Pons (tissue), 1 donor: ENCODE measurements around the gene EPHX1.
"Not testable (repeated sequence)": the region's sequence is repeated elsewhere in the genome, so short reads cannot be mapped to it uniquely, and the experiment has no call there.

Source experiments
- DNase-seq: peaks from one replicate; pipeline ENCODE4 v3.0.0-alpha.2; 2016; ENCODE audit warnings: low spot score

Gene EPHX1

DNA sequence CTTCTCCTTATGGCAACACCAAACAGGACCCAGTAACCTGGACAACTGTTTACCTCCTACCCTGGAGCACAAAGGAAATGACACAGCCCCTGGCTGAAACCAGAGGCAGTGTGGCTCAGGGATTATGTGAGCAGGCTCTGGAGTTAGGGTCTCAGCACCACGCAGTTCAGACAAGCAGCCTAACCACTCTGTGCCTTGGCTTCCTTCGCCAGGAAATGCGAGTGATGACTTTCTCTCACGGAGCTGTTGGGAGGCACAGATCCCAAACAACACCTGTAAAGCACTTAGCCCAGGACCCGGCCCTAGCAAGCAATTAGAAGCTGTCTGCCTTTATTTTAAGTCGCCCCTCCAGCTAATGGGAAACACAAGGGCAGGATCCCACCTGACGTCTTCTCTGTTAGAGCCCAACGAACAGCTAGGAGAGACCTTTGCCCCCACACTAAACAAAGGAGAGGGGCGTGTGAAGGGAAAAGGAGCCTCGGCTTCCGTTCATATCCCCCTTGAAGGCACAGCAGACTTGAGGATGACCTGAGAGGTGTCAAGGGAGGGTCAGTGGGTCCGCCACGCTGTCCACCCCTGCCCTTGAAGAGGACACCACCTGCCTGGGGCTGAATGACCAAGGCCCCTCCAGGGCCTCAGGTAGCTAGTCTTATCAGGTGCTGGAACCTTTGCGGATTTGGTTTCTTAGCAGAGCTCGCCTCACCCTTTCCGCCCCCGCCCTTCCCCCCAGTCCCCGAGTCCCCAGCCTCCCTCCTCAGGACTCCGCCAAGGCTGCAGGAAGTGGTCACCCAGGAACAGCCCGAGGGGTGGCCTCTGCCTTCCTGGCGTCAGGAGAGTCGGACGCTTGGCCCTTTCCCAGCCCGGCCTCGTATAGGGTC lies 71.4 kb downstream of the EPHX1 start:
- peak; percentile 34 for DNase-seq

- DNase-seq: peak; percentile 77
These were observed 72.2 kb downstream of the EPHX1 start, which contains the start of gene TMEM63A for GRCh38 chr1:225881959-225882693. Gene TMEM63A (minus strand): TSS chr1:225882380. CDS start chr1:225877580, 4,800 bp downstream.

- DNase-seq: no peak
These were observed 73.0 kb downstream of the EPHX1 start for GRCh38 chr1:225882694-225883615.

GRCh38 chr1:225883616-225884265 lies 73.8 kb downstream of the EPHX1 start:
- no peak for DNase-seq

DNA sequence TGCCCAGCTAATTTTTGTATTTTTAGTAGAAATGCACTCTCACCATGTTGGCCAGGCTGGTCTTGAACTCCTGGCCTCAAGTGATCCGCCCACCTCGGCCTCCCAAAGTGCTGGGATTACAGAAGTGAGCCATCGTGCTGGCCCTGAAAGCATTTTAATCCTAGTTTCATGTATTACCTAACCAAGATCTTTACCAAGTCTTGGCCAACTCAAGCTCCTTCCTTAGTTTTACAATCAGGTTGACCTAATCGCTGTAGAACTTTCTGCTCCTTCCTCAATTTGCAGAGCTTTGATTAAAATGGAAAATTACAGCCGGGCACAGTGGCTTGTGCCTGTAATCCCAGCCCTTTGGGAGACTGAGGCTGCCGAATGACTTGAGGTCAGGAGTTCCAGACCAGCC lies 75.4 kb downstream of the EPHX1 start:
- DNase-seq: no peak

DNA sequence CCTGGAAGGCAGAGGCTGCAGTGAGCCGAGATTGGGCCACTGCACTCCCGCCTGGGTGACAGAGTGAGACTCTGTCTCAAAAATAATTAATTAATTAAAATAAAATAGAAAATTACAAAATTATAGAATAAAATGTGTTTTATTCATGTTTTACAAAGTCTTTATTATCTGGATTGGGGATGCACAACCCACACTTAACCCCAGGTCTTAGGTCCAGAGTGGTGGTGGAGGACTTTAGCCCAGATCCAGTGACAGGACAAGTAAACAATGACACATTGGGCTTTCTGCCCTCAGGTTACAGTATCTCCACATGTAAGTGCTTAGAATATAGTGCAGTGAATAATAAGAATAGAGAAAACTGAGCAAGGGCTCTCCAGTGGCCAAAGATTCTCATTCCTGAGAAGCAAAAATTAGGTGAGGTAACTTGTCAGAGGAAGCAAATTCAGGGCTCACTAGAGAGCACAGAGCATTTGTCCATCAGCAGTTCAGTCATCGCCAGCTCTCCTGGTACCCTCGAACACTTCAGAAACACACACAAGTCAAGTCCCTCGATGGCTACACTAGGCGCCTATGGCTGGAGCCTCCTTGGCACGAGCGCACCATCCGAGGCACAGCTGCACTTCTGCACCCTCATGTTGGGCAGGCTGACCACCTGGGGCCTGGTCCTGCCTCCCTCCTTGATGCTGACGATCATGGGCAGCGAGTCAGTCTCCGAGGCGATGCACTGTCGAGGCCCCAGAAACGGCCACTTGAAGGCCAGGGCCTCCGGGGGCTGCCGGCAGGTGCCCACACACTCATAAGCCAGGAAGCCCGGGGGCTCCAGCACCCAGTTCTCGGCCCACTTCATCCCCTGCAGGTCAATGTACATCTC lies 76.5 kb downstream of the EPHX1 start:
- no peak for DNase-seq

DNA sequence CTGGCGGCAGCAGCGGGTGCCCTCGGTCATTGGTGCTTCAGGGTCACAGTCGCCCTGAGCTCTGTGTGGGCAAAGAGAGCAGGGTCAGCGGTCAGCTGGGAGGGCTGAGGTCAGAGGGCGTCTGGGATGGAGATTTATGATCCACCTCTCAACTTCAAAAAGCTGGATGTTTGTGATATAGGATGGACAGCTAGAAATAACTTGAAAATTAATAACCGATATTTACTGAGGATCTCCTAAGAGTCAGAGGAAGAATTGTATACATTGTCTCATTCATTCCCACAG lies 77.0 kb downstream of the EPHX1 start:
- no peak for DNase-seq

DNA sequence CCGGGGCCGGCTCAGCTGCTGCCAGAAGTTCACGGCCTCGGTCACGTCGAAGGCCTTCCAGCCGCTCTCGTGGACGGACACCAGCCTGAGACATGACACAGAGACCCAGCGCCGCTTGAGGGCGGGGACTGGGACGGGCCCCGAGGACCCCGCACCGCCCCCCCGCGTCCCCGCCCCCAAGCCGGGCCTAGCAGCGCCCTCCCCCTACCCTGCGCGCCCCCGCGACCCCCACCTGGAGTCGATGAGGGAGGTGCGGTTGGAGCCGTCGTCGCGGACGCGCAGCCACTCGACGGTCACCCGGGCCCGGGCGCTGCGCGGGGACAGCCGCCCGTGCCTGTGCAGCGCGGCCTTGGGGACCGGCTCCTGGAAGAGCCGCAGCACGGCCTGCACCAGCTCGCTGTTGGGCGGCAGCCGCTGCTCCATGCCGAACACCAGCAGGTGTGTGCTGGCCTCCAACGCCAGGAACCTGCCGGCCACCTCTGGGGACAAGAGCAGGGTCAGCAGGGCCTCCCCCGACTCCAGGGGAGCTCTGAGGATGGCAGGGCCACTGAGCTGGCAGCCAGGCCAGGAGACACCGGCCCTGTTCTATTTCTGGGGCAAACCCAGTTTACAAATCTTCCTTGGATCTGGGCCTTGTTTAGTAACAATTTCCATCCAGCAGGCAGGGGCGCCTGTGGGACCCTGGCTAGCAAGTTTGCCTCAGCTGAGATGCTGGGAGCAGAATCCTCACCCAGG lies 77.8 kb downstream of the EPHX1 start:
- DNase-seq: not testable (repeated sequence)

DNA sequence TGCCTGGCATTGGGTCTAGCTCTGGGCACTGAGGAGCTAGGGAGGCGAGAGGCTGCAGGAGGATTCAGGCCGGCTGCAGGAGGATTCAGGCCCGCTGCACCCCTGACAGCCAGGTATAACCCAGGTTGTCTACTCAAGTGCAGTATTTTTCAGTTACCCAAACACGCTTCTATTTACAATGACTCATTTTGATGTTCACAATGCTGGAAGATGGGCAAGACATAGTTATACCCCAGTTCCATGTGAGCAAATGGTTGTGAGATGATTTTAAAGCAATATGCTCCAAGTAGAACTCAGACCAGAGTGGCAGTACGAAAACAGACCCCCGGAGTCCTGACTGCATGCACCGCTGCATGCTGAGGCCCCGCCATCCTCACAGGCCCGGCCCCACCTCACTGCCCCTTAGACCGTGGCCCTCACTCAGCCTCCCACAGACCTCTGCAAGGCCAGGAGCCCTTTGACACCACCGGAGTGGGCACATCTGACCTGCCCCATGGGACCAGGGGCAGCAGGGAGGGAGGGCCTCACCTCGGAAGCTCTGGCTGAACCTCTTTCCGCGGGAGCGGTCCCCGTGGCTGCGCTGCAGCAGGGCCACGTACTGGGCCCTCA lies 78.5 kb downstream of the EPHX1 start:
- no peak for DNase-seq

DNA sequence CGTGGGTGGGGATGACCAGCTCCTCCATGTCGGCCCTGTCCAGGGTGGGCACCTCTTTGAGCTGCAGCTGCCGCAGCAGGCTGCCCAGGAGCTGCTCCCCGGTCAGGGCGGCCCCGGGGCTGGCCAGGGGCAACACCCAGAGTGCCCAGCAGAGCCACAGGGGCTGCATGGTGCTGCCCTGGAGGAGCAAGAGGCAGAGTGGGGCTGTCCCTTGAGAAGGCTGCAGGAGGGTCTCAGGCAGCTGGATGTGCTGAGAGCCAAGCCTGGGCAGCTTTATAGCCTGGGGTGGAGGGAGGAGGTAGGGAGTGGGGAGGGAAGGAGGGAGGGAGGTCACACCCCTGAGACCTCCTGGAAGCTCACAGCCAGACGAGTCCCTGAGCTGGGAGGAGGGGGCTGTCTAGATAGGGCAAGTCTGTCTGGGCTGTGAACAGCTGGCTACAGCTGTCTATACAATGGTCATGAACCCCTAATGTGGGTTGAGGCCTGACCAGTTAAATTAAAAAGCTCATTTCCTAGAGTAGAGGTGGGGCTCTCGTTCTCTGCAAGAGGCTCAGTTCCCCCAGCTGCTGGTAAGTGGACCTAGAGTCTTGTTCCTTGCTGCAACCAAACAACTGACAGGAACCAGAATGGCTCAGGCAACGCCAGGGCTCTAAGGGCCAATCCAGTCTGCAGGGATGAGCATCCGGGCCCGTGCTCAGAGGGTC lies 79.1 kb downstream of the EPHX1 start, which contains the start of gene LEFTY1:
Gene LEFTY1, minus strand, starts transcription at position 249 of the 704 bp plus-strand sequence. Its CDS starts 80 bp downstream, at position 169.
- no peak for DNase-seq

DNA sequence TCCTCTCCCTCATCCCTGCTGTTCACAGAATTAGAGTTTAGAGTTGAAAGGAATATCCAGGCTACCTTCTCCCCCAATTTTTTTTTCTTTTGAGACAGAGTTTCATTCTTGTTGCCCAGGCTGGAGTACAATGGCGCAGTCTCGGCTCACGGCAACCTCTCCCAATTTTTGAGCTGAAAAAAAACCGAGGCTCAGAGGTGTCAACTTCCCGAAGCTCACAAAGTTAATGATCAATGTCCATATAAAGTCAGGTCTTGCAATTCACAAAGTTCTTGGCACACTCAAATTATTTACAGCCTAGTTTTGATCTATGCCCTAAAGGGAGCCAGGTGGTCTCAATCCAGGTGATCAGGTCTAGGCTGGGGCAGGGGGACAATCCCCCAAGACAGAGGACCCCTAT lies 79.8 kb downstream of the EPHX1 start:
- no peak for DNase-seq

GRCh38 chr1:225890346-225891228 lies 80.7 kb downstream of the EPHX1 start:
- DNase-seq: no peak

DNA sequence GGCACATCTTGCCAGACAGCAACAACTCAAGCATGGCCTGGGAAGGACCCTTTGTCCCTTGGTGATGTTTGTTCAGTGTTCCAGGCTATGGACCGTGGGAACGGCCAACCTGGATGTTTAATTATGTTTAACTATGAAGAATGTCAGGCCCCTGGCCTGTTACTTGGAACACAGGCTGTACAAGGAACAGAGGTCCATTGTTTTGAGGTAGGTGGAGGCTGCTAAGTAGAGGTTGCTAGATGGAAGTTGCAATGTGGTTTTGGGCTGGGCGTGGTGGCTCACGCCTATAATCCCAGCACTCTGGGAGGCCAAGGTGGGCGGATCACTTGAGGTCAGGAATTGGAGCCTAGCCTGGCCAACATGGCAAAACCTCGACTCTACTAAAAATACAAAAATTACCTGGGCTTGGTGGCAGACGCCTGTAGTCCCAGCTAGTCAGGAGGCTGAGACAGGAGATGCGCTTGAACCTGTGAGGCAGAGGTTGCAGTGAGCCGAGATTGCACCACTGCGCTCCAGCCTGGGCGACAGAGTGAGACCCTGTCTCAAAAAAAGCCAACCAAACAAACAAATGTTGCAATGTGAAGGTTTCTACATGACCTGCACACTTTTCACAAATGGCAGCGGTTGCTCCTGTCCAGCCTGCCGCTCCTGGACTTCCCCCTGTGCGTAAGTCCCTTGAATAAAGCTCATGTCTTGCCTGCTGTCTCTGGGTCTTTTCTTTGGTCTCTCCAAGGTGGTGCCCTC lies 81.5 kb downstream of the EPHX1 start:
- no peak for DNase-seq

DNA sequence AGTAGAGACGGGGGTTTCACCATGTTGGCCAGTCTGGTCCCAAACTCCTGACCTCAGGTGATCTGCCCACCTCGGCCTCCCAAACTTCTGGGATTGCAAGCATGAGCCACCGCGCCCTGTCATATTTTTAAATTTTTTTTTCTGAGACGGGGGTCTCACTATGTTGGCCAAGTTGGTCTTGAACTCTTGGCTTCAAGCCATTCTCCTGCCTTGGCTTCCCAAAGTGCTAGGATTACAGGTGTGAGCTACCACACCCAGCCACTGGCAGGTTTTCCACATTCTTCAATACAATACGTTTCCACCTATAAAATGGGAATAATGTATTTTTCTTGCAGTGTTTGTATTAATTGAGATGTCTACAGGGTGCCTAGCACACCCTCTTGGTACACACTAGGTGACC lies 82.4 kb downstream of the EPHX1 start:
- DNase-seq: no peak
